ENCODE results near the gene ELK3.

DNA sequence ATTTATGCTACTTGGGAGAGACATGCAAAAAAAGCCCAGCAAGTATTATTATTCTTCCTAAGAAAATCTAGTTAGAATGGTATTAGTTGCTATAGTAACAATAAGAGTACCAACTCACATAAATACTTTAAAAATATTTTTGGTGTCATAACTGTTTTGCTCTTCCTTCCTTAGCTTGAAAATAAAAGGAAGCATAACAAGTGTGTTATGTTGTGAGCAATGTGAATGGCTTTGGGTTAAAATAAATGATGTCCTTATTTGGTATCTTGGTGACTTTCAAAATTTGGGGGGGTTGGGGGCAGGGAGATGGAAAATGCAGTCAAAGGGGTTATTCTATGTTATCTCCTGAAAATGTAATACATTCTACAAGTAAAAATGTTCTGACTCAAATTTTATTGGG is 91.0 kb downstream of the ELK3 start:
- no peak for TF ChIP-seq EZH2 (IDR thresholded peaks at IDR 0.05)
- TF ChIP-seq, protein P1, sequence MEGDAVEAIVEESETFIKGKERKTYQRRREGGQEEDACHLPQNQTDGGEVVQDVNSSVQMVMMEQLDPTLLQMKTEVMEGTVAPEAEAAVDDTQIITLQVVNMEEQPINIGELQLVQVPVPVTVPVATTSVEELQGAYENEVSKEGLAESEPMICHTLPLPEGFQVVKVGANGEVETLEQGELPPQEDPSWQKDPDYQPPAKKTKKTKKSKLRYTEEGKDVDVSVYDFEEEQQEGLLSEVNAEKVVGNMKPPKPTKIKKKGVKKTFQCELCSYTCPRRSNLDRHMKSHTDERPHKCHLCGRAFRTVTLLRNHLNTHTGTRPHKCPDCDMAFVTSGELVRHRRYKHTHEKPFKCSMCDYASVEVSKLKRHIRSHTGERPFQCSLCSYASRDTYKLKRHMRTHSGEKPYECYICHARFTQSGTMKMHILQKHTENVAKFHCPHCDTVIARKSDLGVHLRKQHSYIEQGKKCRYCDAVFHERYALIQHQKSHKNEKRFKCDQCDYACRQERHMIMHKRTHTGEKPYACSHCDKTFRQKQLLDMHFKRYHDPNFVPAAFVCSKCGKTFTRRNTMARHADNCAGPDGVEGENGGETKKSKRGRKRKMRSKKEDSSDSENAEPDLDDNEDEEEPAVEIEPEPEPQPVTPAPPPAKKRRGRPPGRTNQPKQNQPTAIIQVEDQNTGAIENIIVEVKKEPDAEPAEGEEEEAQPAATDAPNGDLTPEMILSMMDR (IDR thresholded peaks at IDR 0.05): no peak
- TF ChIP-seq EZH2phosphoT487 (IDR thresholded peaks at IDR 0.05): no peak
